H1 (cell line): Measurements from ENCODE around the gene GNG8. TPM values are rescaled to one million over a fixed set of nuclear protein-coding genes. Genes with fewer than 3 reads are reported as not detected.

Experiments used
- CTCF ChIA-PET: fragments of 300-600 bp; sonication (Branson Sonifier 250); formaldehyde crosslinking; loops from one replicate; lab custom pipeline; 2021; ENCODE audit not compliant: partially characterized antibody; lab: Charles Lee
- POLR2A ChIA-PET: fragments of 300-600 bp; sonication (Branson Sonifier 250); formaldehyde crosslinking; loops from one replicate; lab custom pipeline; 2021; ENCODE audit warnings: inconsistent platforms; ENCODE audit not compliant: partially characterized antibody; lab: Charles Lee
- DNase-seq, 2 experiments: peaks; one replicate each; pipeline versions ENCODE4 v3.0.0 to v3.0.0-alpha.2; 2010 to 2022; ENCODE audit warnings: low spot score in 2 of 2, low read depth in 1 of 2, mixed read lengths in 1 of 2
- FAIRE-seq: peaks from 2 replicates; lab custom pipeline; 2011; peaks lifted over from hg19 to GRCh38; lab: Jason Lieb, UNC
- H2AFZ ChIP-seq: 2 replicates; pipeline ENCODE4 v1.8.1; 2012; ENCODE audit warnings: low read length, inconsistent platforms
- H2AK5ac ChIP-seq: 2 replicates; pipeline ENCODE4 v1.6.1; 2013; ENCODE audit warnings: low read depth, low read length
- H2BK120ac ChIP-seq: replicated peaks from 2 replicates; pipeline ENCODE3; 2013; ENCODE audit warnings: low read depth, low read length, inconsistent platforms
- H2BK12ac ChIP-seq: 2 replicates; pipeline ENCODE4 v1.6.1; 2013; ENCODE audit warnings: low read depth, low read length
- H2BK15ac ChIP-seq: 2 replicates; pipeline ENCODE4 v1.6.1; 2013; ENCODE audit warnings: low read length
- H2BK20ac ChIP-seq: 2 replicates; pipeline ENCODE4 v1.6.1; 2013; ENCODE audit warnings: low read length
- H2BK5ac ChIP-seq: 2 replicates; pipeline ENCODE4 v1.6.1; 2013; ENCODE audit warnings: low read depth, low read length
- H3K14ac ChIP-seq: 2 replicates; pipeline ENCODE4 v1.6.1; 2013; ENCODE audit warnings: inconsistent platforms; ENCODE audit not compliant: insufficient read length
- H3K18ac ChIP-seq: 2 replicates; pipeline ENCODE4 v1.6.1; 2013; ENCODE audit warnings: low read length; ENCODE audit errors: extremely low read depth
- H3K23ac ChIP-seq: 2 replicates; pipeline ENCODE4 v1.6.1; 2013; ENCODE audit warnings: inconsistent platforms; ENCODE audit not compliant: insufficient read length
- H3K23me2 ChIP-seq: 2 replicates; pipeline ENCODE4 v1.6.1; 2013; ENCODE audit warnings: low read depth, low read length
- H3K27ac ChIP-seq: 2 replicates; pipeline ENCODE4 v1.6.1; 2011; ENCODE audit warnings: low read depth, low read length, inconsistent platforms
- H3K27me3 ChIP-seq, 4 experiments: replicated peaks in 1 of 4; 1 replicate in 1 of 4; 2 replicates in 3 of 4; pipeline versions ENCODE4 v1.6.1 to v1.8.1; 2011 to 2013; ENCODE audit warnings: low read length in 3 of 4, mild to moderate bottlenecking in 3 of 4, inconsistent platforms in 2 of 4, mixed read lengths in 2 of 4, moderate library complexity in 1 of 4; ENCODE audit not compliant: control insufficient read depth in 3 of 4, insufficient read depth in 3 of 4; ENCODE audit errors: extremely low read depth in 1 of 4
- H3K36me3 ChIP-seq, 4 experiments: 2 replicates each; pipeline versions ENCODE4 v1.6.1 to v1.8.1; 2011 to 2013; ENCODE audit warnings: mild to moderate bottlenecking in 4 of 4, low read length in 3 of 4, moderate library complexity in 2 of 4, control low read depth in 1 of 4, inconsistent platforms in 1 of 4; ENCODE audit not compliant: insufficient read depth in 4 of 4, control insufficient read depth in 2 of 4
- H3K4ac ChIP-seq: replicated peaks from 2 replicates; pipeline ENCODE3; 2013; ENCODE audit warnings: low read length, low read depth, mixed read lengths, inconsistent platforms; ENCODE audit not compliant: insufficient read length
- H3K4me1 ChIP-seq, 4 experiments: replicated peaks in 1 of 4; 1 replicate in 1 of 4; 2 replicates in 3 of 4; pipeline versions ENCODE4 v1.6.1 to v1.8.1; 2011 to 2013; ENCODE audit warnings: low read length in 3 of 4, inconsistent platforms in 2 of 4, mixed read lengths in 1 of 4; ENCODE audit not compliant: insufficient read depth in 4 of 4, control insufficient read depth in 3 of 4
- H3K4me2 ChIP-seq, 2 experiments: 2 replicates each; pipeline versions ENCODE4 v1.6.1 to v1.8.1; 2011 to 2013; ENCODE audit warnings: low read depth in 2 of 2, low read length in 2 of 2, control low read depth in 1 of 2, inconsistent platforms in 1 of 2, mild to moderate bottlenecking in 1 of 2; ENCODE audit not compliant: insufficient read depth in 1 of 2
- H3K4me3 ChIP-seq, 4 experiments: fragments of 200-600, 300-600 bp in 1 of 4; sonication (generic), shearing (Covaris generic), sonication (Bioruptor Twin) in 1 of 4; 2 replicates each; pipeline versions ENCODE4 v1.5.1 to v1.8.1; 2011 to 2016; ENCODE audit warnings: low read length in 4 of 4, low read depth in 3 of 4, control low read depth in 2 of 4, inconsistent platforms in 2 of 4, mild to moderate bottlenecking in 2 of 4, mixed read lengths in 1 of 4, moderate library complexity in 1 of 4; ENCODE audit not compliant: insufficient read depth in 2 of 4; ENCODE audit errors: extremely low read depth in 1 of 4
- H3K56ac ChIP-seq: replicated peaks from 2 replicates; pipeline ENCODE3; 2013; ENCODE audit warnings: low read depth, mild to moderate bottlenecking, mixed read lengths, low read length, inconsistent platforms; ENCODE audit not compliant: insufficient read length
- H3K79me1 ChIP-seq: 2 replicates; pipeline ENCODE4 v1.6.1; 2013; ENCODE audit warnings: low read depth, low read length, control low read depth
- H3K79me2 ChIP-seq, 2 experiments: 2 replicates each; pipeline versions ENCODE4 v1.6.1 to v1.8.1; 2012 to 2013; ENCODE audit warnings: low read length in 2 of 2, mild to moderate bottlenecking in 2 of 2, inconsistent platforms in 1 of 2; ENCODE audit not compliant: insufficient read depth in 2 of 2, control insufficient read depth in 1 of 2
- H3K9ac ChIP-seq, 4 experiments: replicated peaks in 1 of 4; 1 replicate in 1 of 4; 2 replicates in 3 of 4; pipeline versions ENCODE4 v1.6.1 to v1.8.1; 2011 to 2013; ENCODE audit warnings: low read depth in 3 of 4, low read length in 3 of 4, control low read depth in 2 of 4, mild to moderate bottlenecking in 2 of 4, moderate library complexity in 2 of 4, inconsistent platforms in 1 of 4; ENCODE audit errors: extremely low read depth in 1 of 4
- H3K9me3 ChIP-seq, 2 experiments: 2 replicates each; pipeline versions ENCODE4 v1.6.1 to v1.8.1; 2012 to 2013; ENCODE audit warnings: mild to moderate bottlenecking in 2 of 2, moderate library complexity in 2 of 2, control low read depth in 1 of 2, inconsistent platforms in 1 of 2, low read depth in 1 of 2, low read length in 1 of 2, mixed read lengths in 1 of 2; ENCODE audit not compliant: insufficient read depth in 2 of 2
- H4K20me1 ChIP-seq, 2 experiments: replicated peaks in 1 of 2; 2 replicates each; pipeline versions ENCODE3 to v1.8.1; 2011 to 2013; ENCODE audit warnings: inconsistent platforms in 2 of 2, low read length in 2 of 2, mild to moderate bottlenecking in 1 of 2; ENCODE audit not compliant: insufficient read depth in 2 of 2, control insufficient read depth in 1 of 2
- H4K5ac ChIP-seq: 2 replicates; pipeline ENCODE4 v1.6.1; 2013; ENCODE audit warnings: low read length, low read depth, mixed read lengths, inconsistent platforms; ENCODE audit not compliant: insufficient read length
- H4K8ac ChIP-seq: 2 replicates; pipeline ENCODE4 v1.8.0; 2013; ENCODE audit warnings: mild to moderate bottlenecking, moderate library complexity, low read length, inconsistent platforms; ENCODE audit not compliant: insufficient read depth; ENCODE audit errors: extremely low read depth
- H4K91ac ChIP-seq: replicated peaks from 2 replicates; pipeline ENCODE3; 2013; ENCODE audit warnings: low read length, mixed read lengths, inconsistent platforms; ENCODE audit not compliant: insufficient read length
- ASH2L ChIP-seq: fragments of 200-600, 300-600 bp; sonication (generic); IDR thresholded peaks from one replicate; pipeline ENCODE4 v1.7.1; 2017; ENCODE audit warnings: low read length
- CBX8 ChIP-seq: fragments of 300-800, 300-1000 bp; sonication (generic); IDR thresholded peaks from 2 replicates; pipeline ENCODE4 v1.7.1; 2016; ENCODE audit warnings: low read depth, low read length, borderline replicate concordance
- CEBPB ChIP-seq: IDR thresholded peaks from 2 replicates; pipeline ENCODE4 v1.6.1; 2012; ENCODE audit warnings: low read depth, low read length
- EZH2 ChIP-seq: fragments of 200-600 bp; sonication (generic); IDR thresholded peaks from 2 replicates; pipeline ENCODE4 v1.7.1; 2012; ENCODE audit warnings: low read depth, mild to moderate bottlenecking, moderate library complexity, low read length, inconsistent platforms; ENCODE audit not compliant: severe bottlenecking
- GABPA ChIP-seq: IDR thresholded peaks from 2 replicates; pipeline ENCODE4 v1.6.1; 2011; ENCODE audit warnings: mild to moderate bottlenecking, low read length, moderate library complexity, borderline replicate concordance; ENCODE audit not compliant: insufficient read depth
- KDM1A ChIP-seq: fragments of 200-600, 300-600 bp; sonication (generic); IDR thresholded peaks from 2 replicates; pipeline ENCODE4 v1.7.1; 2016; ENCODE audit warnings: mild to moderate bottlenecking, low read length, borderline replicate concordance
- NANOG ChIP-seq: IDR thresholded peaks from 2 replicates; pipeline ENCODE4 v1.6.1; 2011; ENCODE audit warnings: low read length, low read depth, mild to moderate bottlenecking, inconsistent platforms; ENCODE audit not compliant: insufficient read depth, poor library complexity, severe bottlenecking
- PHF8 ChIP-seq: fragments of 200-600 bp; sonication (generic); conservative IDR thresholded peaks from 2 replicates; pipeline ENCODE4 v1.7.1; 2012; ENCODE audit warnings: low read depth, mild to moderate bottlenecking, inconsistent platforms, low read length, moderate library complexity
- POU5F1 ChIP-seq: IDR thresholded peaks from 2 replicates; pipeline ENCODE4 v1.6.1; 2011; ENCODE audit warnings: low read depth, mild to moderate bottlenecking, low read length, moderate library complexity
- RBBP5 ChIP-seq: IDR thresholded peaks from 2 replicates; pipeline ENCODE4 v1.7.1; 2012; ENCODE audit warnings: low read depth, mild to moderate bottlenecking, inconsistent platforms, low read length, moderate library complexity, borderline replicate concordance
- SAP30 ChIP-seq: fragments of 300-600 bp; sonication (generic); IDR thresholded peaks from 2 replicates; pipeline ENCODE4 v1.7.1; 2012; ENCODE audit warnings: low read length, moderate library complexity, mild to moderate bottlenecking, inconsistent platforms; ENCODE audit not compliant: insufficient read depth, insufficient replicate concordance
- SP4 ChIP-seq: IDR thresholded peaks from 2 replicates; pipeline ENCODE4 v1.6.1; 2012; ENCODE audit warnings: low read length, inconsistent platforms
- SUZ12 ChIP-seq: fragments of 200-600 bp; sonication (generic); IDR thresholded peaks from 2 replicates; pipeline ENCODE4 v1.6.1; 2012; ENCODE audit warnings: mild to moderate bottlenecking, inconsistent platforms, low read length, moderate library complexity, mixed read lengths
- TEAD4 ChIP-seq: IDR thresholded peaks from 2 replicates; pipeline ENCODE4 v1.6.1; 2012; ENCODE audit warnings: low read depth, low read length, inconsistent platforms, mixed read lengths
- WGBS, 2 experiments: shearing (Covaris generic) in 1 of 2; methylation state at CpG; one replicate each; pipeline versions ENCODE4 v1.1.6 to v1.1.7; 2013 to 2015; ENCODE audit warnings: low lambda C conversion rate in 2 of 2, mixed read lengths in 2 of 2, inconsistent platforms in 1 of 2, low coverage in 1 of 2, missing lambda C conversion rate in 1 of 2; ENCODE audit not compliant: insufficient replicate concordance in 2 of 2, insufficient coverage in 1 of 2, insufficient read length in 1 of 2; ENCODE audit errors: extremely low coverage in 1 of 2, missing lambda C conversion rate in 1 of 2; 5-methylcytosine and 5-hydroxymethylcytosine counted together
- polyA plus RNA-seq, 7 experiments: library from polyadenylated mRNA; depleted of rRNA in 3 of 7; stranded (reverse) in 5 of 7; unstranded in 2 of 7; fragments of >200 nt in 5 of 7; fragments of 200-250 nt in 2 of 7; gene quantifications; 1 replicate in 5 of 7; 2 replicates in 1 of 7; 4 replicates in 1 of 7; pipeline versions ENCODE4 v1.2.1 to v1.2.3, GENCODE V29; 2011 to 2013; ENCODE audit warnings: missing spikeins in 2 of 7, mixed read lengths in 2 of 7
- total RNA-seq: library from RNA; stranded (reverse); fragmentation: NEBNext Ultra II Directional; extraction: Animal tissue kit (Norgen Biotek cat#: 25700); gene quantifications from 2 replicates; pipeline ENCODE4 v1.2.1, GENCODE V29; 2021

GNG8 gene
- total and polyA plus RNA-seq, 2 of the 8 experiments (the other 6 are each of a cell fraction or from before 2014, with no cell fraction given) = not detected

DNA sequence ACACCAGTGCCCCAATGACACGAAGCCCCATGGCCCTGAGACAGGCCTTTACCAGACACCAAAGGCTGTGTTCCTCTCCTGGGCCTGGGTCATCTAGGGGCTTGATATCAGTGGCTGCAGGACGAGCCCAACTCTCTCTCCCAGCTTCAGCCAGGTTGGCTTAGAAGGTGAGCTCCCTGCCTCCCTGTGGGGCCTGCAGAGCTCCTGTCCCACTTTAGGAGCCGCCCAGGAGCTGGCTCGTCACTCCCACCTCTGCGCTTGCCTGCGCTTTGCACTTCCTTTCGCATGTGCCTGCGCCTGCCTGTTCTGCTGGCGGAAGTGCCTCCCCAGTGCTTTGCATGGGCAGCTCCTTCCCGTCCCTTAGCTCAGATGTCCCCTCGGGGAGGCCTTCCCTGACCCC, 30.0 kb downstream of the GNG8 start:
- Histone ChIP-seq H3K14ac (no peak overlapping the region), H4K91ac (no peak overlapping the region), H3K9ac (no peak overlapping the region), H3K79me2 (peaks cover 15 to 36% of the 10 kb centered on the region in 2 experiments), H3K56ac (no peak overlapping the region), H2BK20ac (no peak overlapping the region), H2AFZ (no peak overlapping the region), H3K27me3 (no peaks in the 10 kb centered on the region), H3K4me1 (peaks cover 0 to 19% (median 9%) of the 10 kb centered on the region in 4 experiments; a peak in 5 of 7 replicates), H3K79me1 (peaks cover 16% of the 10 kb centered on the region), H3K23ac (no peak overlapping the region), H4K20me1 (peaks cover 20 to 39% of the 10 kb centered on the region in 2 experiments), H4K8ac (peak overlapping the region; percentile 57), H3K4me3 (no peak overlapping the region), H3K36me3 (peaks cover 16 to 44% (median 40%) of the 10 kb centered on the region in 4 experiments; a peak in 7 of 8 replicates), H3K4ac (no peak overlapping the region), H3K23me2 (peaks cover 9% of the 10 kb centered on the region; the same call in 1 of the 2 replicates), H2BK5ac (no peak overlapping the region; the same call in 1 of the 2 replicates), H2AK5ac (no peak overlapping the region), H2BK120ac (no peak overlapping the region), H3K9me3 (no peaks in the 10 kb centered on the region), H3K27ac (no peak overlapping the region), H3K18ac (no peak overlapping the region), H4K5ac (no peak overlapping the region), H3K4me2 (no peak overlapping the region), H2BK12ac (no peak overlapping the region), H2BK15ac (no peak overlapping the region)
- 84% methylated on average over 11 of the region's 11 CpGs; no CpG with 5 or more reads in 1 of the 2 experiments for WGBS, 2 experiments
- POLR2A ChIA-PET = interaction anchor here (1.1 kb wide), 1 partner anchor 136 kb away, joined by 5 read pairs; no protein-coding TSS in a partner anchor
- DNase-seq (no peak), FAIRE-seq (no peak)
- CTCF ChIA-PET = interaction anchor here (0.5 to 3.4 kb wide), 12 partner anchors 8 to 679 kb away, joined by 3 to 21 read pairs (median 4); partner anchors contain the start of gene DACT3
- no peak for TF ChIP-seq SP4
- no peak for TF ChIP-seq ASH2L
- no peak for TF ChIP-seq KDM1A
- no peak for TF ChIP-seq POU5F1
- TF ChIP-seq CEBPB = no peak
- TF ChIP-seq SAP30 = no peak
- TF ChIP-seq GABPA = no peak
- no peak for TF ChIP-seq PHF8
- TF ChIP-seq EZH2 = no peak
- TF ChIP-seq SUZ12 = no peak
- no peak for TF ChIP-seq RBBP5
- TF ChIP-seq NANOG = no peak
- no peak for TF ChIP-seq CBX8
- TF ChIP-seq TEAD4 = no peak
